GM23338 (cell line): Measurements from ENCODE around the gene DAPK1.

Experiments
- EZH2 ChIP-seq: fragments of 200-600 bp; sonication (generic); IDR thresholded peaks from one replicate; pipeline ENCODE4 v1.8.0; 2017; ENCODE audit warnings: antibody characterized with exemption, mild to moderate bottlenecking, low read depth; ENCODE audit not compliant: unreplicated experiment
- JUNB ChIP-seq: IDR thresholded peaks from one replicate; pipeline ENCODE4 v1.6.1; 2016; ENCODE audit warnings: antibody characterized with exemption; ENCODE audit not compliant: unreplicated experiment
- POLR2AphosphoS5 ChIP-seq: IDR thresholded peaks from 2 replicates; pipeline ENCODE4 v1.6.1; 2016; ENCODE audit warnings: antibody characterized with exemption, low read depth
- ZNF114 ChIP-seq: fragments of 250-450 bp; sonication (Bioruptor Pico); IDR thresholded peaks from 2 replicates; pipeline ENCODE4 v1.5.0; 2020; ENCODE audit warnings: mild to moderate bottlenecking, moderate library complexity
- ZNF331 ChIP-seq: fragments of 250-450 bp; sonication (Bioruptor Pico); IDR thresholded peaks from 2 replicates; pipeline ENCODE4 v1.5.0; 2020; ENCODE audit warnings: low read depth, mild to moderate bottlenecking, moderate library complexity
- TF ChIP-seq, protein P1 (sequence below), 2 experiments: fragments of 200-600 bp in 1 of 2; sonication (generic) in 1 of 2; conservative IDR thresholded peaks; 2 replicates each; pipeline versions ENCODE4 v1.5.1 to v1.6.1; 2016 to 2017; ENCODE audit warnings: antibody characterized with exemption in 2 of 2, low read depth in 2 of 2, mild to moderate bottlenecking in 2 of 2, moderate library complexity in 1 of 2
- TF ChIP-seq, protein P2 (sequence below): IDR thresholded peaks from one replicate; pipeline ENCODE4 v1.6.1; 2018; ENCODE audit warnings: antibody characterized with exemption; ENCODE audit not compliant: unreplicated experiment
- TF ChIP-seq, protein P3 (sequence below): fragments of 250-450 bp; sonication (Bioruptor Pico); IDR thresholded peaks from 2 replicates; pipeline ENCODE4 v1.5.0; 2020; ENCODE audit warnings: mild to moderate bottlenecking, moderate library complexity

DNA sequence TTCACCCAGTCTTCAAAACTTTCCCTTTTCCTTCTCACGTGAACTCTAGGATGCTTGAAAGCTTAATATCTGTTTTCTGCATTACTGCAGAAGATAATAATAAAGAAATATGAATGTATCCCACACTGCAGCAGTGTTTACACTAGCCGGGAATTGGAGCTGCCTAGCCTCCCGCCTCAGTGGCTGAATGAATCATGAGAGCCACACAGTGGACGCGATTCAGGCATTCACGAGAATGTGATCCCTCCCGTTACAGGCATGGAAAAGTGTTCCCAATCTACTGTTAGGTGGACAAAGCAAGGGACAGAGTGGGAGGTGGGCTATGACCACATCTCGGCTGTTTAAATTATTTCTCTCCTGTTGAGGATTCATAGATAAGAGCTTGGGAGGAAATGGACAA is 158.8 kb downstream of the DAPK1 start:
- TF ChIP-seq, protein P1, sequence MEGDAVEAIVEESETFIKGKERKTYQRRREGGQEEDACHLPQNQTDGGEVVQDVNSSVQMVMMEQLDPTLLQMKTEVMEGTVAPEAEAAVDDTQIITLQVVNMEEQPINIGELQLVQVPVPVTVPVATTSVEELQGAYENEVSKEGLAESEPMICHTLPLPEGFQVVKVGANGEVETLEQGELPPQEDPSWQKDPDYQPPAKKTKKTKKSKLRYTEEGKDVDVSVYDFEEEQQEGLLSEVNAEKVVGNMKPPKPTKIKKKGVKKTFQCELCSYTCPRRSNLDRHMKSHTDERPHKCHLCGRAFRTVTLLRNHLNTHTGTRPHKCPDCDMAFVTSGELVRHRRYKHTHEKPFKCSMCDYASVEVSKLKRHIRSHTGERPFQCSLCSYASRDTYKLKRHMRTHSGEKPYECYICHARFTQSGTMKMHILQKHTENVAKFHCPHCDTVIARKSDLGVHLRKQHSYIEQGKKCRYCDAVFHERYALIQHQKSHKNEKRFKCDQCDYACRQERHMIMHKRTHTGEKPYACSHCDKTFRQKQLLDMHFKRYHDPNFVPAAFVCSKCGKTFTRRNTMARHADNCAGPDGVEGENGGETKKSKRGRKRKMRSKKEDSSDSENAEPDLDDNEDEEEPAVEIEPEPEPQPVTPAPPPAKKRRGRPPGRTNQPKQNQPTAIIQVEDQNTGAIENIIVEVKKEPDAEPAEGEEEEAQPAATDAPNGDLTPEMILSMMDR (conservative IDR thresholded peaks at IDR 0.05; ENCODE audit: low read depth in 2 of 2): no peak
- TF ChIP-seq EZH2: no peak
- no peak for TF ChIP-seq JUNB
- TF ChIP-seq, protein P2, sequence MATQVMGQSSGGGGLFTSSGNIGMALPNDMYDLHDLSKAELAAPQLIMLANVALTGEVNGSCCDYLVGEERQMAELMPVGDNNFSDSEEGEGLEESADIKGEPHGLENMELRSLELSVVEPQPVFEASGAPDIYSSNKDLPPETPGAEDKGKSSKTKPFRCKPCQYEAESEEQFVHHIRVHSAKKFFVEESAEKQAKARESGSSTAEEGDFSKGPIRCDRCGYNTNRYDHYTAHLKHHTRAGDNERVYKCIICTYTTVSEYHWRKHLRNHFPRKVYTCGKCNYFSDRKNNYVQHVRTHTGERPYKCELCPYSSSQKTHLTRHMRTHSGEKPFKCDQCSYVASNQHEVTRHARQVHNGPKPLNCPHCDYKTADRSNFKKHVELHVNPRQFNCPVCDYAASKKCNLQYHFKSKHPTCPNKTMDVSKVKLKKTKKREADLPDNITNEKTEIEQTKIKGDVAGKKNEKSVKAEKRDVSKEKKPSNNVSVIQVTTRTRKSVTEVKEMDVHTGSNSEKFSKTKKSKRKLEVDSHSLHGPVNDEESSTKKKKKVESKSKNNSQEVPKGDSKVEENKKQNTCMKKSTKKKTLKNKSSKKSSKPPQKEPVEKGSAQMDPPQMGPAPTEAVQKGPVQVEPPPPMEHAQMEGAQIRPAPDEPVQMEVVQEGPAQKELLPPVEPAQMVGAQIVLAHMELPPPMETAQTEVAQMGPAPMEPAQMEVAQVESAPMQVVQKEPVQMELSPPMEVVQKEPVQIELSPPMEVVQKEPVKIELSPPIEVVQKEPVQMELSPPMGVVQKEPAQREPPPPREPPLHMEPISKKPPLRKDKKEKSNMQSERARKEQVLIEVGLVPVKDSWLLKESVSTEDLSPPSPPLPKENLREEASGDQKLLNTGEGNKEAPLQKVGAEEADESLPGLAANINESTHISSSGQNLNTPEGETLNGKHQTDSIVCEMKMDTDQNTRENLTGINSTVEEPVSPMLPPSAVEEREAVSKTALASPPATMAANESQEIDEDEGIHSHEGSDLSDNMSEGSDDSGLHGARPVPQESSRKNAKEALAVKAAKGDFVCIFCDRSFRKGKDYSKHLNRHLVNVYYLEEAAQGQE: no peak
- TF ChIP-seq POLR2AphosphoS5: no peak
- TF ChIP-seq ZNF114 (CRISPR knock-in tag): no peak
- TF ChIP-seq, protein P3, sequence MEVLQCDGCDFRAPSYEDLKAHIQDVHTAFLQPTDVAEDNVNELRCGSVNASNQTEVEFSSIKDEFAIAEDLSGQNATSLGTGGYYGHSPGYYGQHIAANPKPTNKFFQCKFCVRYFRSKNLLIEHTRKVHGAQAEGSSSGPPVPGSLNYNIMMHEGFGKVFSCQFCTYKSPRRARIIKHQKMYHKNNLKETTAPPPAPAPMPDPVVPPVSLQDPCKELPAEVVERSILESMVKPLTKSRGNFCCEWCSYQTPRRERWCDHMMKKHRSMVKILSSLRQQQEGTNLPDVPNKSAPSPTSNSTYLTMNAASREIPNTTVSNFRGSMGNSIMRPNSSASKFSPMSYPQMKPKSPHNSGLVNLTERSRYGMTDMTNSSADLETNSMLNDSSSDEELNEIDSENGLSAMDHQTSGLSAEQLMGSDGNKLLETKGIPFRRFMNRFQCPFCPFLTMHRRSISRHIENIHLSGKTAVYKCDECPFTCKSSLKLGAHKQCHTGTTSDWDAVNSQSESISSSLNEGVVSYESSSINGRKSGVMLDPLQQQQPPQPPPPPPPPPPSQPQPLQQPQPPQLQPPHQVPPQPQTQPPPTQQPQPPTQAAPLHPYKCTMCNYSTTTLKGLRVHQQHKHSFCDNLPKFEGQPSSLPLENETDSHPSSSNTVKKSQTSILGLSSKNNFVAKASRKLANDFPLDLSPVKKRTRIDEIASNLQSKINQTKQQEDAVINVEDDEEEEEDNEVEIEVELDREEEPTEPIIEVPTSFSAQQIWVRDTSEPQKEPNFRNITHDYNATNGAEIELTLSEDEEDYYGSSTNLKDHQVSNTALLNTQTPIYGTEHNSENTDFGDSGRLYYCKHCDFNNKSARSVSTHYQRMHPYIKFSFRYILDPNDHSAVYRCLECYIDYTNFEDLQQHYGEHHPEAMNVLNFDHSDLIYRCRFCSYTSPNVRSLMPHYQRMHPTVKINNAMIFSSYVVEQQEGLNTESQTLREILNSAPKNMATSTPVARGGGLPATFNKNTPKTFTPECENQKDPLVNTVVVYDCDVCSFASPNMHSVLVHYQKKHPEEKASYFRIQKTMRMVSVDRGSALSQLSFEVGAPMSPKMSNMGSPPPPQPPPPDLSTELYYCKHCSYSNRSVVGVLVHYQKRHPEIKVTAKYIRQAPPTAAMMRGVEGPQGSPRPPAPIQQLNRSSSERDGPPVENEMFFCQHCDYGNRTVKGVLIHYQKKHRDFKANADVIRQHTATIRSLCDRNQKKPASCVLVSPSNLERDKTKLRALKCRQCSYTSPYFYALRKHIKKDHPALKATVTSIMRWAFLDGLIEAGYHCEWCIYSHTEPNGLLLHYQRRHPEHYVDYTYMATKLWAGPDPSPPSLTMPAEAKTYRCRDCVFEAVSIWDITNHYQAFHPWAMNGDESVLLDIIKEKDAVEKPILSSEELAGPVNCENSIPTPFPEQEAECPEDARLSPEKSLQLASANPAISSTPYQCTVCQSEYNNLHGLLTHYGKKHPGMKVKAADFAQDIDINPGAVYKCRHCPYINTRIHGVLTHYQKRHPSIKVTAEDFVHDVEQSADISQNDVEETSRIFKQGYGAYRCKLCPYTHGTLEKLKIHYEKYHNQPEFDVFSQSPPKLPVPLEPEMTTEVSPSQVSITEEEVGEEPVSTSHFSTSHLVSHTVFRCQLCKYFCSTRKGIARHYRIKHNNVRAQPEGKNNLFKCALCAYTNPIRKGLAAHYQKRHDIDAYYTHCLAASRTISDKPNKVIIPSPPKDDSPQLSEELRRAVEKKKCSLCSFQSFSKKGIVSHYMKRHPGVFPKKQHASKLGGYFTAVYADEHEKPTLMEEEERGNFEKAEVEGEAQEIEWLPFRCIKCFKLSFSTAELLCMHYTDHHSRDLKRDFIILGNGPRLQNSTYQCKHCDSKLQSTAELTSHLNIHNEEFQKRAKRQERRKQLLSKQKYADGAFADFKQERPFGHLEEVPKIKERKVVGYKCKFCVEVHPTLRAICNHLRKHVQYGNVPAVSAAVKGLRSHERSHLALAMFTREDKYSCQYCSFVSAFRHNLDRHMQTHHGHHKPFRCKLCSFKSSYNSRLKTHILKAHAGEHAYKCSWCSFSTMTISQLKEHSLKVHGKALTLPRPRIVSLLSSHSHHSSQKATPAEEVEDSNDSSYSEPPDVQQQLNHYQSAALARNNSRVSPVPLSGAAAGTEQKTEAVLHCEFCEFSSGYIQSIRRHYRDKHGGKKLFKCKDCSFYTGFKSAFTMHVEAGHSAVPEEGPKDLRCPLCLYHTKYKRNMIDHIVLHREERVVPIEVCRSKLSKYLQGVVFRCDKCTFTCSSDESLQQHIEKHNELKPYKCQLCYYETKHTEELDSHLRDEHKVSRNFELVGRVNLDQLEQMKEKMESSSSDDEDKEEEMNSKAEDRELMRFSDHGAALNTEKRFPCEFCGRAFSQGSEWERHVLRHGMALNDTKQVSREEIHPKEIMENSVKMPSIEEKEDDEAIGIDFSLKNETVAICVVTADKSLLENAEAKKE: no peak
- TF ChIP-seq ZNF331 (CRISPR knock-in tag): no peak
